Smooth muscle cell of the brain vasculature (primary cell): ENCODE data around the gene IKZF5.

Experiments used
- DNase-seq: peaks from one replicate; pipeline ENCODE4 v3.0.0-alpha.2; 2012; ENCODE audit warnings: low read depth, low spot score

Gene IKZF5

DNA sequence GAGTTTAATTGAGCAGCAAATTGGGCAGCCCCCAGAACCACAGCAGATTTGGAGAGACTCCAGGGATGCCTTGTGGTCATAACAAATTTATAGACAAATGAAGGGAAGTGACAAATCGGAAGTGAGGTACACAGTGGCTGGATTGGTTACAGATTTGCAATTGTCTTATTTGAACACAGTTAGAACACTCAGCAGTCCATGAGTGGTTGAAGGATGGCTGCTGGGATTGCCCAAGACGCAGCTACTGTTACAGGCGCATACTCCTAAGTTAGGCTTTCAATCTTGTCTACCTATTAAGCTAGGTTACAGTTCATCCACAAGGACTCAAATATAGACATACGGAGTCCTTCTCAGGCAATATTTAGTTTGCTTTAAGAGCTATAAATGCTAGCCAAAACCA, 7.6 kb upstream of the IKZF5 start:
- no peak for DNase-seq

DNA sequence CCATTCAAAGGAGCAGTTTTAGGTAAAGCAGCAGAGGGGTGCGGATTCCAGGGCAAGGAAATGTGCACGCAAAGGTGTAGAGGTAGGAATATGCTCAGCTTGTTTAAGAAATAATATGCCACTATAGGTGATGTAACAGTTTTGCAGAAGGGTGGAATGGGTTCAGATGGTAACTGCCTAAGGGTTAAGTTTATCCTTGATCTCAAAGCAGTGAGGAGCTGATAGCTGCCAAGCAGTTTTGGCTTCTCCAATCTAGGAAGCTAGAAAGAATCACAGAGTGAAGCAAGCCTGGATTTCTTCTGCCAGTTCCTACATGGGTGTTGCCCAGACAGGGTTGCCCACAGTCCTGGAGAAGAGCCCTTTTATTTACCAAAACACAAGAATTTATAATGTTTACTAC, 6.2 kb upstream of the IKZF5 start:
- DNase-seq = no peak

DNA sequence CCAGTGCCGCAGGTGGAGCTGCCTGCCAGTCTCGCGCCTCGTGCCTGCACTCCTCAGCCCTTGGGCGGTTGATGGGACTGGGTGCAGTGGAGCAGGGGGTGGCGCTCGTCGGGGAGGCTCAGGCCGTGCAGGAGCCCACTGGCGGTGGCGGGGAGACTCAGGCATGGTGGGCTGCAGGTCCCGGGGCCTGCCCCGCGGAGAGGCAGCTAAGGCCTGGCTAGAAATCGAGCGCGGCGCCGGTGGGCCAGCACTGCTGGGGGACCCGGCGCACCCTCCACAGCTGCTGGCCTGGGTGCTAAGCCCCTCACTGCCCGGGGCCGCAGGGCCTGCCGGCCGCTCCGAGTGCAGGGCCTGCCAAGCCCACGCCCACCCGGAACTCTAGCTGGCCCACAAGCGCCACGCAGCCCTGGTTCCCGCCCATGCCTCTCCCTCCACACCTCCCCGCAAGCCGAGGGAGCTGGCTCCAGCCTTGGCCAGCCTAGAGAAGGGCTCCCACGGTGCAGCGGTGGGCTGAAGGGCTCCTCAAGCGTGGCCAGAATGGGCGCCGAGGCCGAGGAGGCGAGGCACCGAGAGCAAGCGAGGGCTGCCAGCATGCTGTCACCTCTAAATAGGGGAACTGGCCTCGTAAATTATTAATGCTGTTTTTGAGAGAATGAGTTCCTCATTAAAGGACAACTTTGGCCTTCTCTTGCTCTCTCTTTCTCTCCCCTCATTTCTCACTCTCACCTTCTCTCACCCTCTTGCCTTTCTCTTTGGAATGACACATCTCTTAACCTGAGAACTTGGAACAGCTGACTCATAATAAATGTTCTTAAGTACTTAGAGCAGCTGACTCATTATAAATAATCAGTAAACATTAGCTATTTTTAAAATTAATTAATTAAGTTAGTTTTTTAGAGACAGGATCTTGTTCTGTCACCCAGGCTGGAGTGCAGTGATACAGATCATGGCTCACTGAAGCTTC, 5.1 kb upstream of the IKZF5 start:
- DNase-seq = no peak

DNA sequence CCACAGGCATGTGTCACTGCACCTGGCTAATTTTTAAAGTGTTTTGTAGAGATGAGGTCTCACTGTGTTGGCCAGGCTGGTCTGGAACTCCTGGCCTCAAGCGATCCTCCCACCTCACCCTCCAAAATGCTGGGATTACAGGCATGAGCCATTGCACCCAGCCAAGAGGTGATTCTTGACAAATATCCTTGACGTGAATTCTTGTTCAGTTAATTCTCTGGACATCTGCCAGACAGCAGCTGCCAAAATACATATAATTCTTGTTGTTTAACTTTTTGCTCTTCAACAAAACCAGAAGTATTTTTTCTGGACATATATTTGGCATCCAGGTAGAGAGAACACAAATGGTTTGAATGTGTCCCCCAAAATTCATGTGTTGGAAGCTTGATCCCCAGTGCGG, 3.4 kb upstream of the IKZF5 start:
- DNase-seq = no peak

DNA sequence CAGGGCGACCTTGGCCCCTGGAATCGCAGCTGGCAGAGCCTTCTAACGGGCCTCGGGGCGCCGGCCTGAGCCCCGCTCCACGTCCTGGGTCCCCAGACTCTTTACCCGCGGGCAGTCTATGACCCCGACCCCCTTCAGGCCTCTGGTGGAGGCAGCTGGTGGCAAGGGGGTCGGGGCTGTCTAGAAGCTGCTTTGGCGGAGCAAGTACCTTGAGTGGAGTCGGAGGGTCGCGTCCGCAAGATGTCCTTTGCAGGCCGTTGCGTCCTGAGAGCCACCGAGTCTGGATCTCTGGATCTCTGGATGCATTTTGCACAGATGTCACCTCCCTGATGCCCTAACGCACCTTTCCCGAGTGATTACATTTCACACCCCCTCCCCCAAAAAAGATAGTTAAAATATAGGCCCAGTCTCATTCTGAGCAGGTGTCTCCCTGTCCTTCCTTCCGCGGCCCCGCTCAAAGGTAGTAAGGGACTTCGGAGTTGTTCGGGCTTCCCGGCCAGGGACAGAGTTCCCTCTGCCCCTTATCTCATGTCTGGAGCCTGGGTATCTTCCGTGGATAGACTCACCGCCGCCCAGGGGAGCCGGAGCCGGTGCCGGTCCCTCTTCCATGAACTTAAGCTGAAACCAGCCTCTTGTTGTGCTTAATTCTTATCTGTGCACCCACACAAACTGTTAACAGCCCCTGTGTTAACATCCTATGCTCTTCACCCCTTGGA, 668 bp upstream of the IKZF5 start:
- no peak for DNase-seq

DNA sequence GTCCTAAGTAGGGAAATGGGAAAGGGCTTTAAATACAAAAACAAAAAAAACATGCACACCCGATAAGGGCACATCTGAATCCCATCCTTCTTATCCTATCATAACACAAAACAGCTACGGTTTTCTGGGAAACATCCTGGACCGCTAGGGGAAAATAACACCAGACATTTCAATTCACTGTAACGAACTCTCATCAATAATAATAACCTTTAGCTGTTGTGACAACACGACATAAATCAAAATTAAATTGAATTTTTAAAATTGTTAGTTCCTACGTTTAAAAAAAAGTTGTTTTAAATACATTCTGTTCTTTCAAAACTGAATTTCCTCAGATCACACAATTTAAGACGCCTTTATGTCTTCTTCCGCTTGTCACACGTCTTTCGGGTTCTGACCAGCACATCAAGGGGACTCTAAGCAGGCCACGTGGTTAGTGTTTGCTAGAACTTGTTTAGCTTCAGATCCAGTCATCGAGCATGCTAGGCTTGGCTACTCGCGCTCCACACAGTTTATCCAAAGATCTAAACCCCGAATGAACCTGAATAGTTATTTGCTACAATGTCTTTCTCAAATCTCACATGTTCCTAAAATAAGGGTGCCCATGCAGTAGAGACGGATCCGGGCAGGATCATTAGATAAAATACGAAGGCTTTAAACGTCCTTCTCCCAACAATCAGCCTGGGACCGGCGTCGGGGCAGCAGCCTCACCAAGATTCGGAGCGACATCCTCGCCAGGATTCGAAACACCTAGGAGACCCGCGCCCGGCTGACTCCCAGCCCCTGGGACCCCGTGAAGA, 839 bp downstream of the IKZF5 start:
- DNase-seq = no peak

DNA sequence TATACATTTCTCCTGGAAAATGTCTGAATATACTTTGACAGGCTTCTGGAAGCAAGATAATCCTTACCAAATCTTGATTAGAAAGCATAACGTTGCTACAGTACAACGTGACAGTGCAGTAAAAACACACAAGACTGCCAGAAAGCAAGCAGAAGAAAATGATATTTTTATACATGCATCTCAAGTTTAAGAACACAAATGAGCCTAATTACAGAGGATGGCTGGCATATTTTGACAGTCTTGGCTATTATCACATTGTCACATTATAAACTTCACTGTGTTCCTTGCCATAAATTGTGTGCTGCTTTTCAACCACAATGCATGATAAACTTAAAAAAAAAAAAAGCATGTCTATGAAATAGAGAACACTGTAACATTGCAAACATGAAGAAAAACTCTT, 4.3 kb downstream of the IKZF5 start:
- no peak for DNase-seq

DNA sequence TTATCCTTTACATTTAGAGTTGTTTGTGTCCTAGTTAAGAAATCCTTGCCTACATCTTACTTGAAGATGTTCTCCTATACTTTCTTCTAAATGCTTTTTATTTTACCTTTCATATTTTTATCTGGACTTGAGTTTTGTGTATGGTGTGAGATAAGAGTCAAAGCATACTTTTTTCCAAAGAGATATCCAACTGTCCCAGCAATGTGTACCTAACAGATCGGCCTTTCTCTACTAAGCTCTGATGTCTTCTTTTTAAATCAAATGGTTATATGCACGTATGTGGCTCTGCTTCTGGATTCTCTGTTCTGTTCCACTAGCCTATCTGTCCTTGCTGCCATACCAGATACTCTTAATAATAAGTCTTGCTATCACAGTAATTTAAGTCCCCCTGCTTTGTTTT, 7.2 kb downstream of the IKZF5 start:
- DNase-seq = no peak

DNA sequence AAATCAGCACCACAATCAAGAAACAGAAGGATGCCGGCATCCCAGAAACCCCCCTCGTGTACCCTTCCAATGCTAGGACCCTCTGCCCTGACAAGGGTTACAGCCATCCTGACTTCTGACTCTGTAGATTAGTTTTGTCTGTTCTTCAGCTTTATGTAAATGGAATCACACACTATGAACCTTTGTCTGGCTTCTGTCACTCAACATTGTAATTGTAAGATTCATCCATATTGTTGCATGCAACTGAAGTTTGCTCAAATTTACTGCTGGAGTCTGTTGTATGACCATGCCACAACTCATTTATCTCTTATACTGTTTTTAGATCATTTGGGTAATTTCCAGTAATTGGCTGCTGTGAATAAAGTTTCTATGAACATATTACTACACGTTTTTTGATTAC, 8.4 kb downstream of the IKZF5 start:
- DNase-seq = no peak

DNA sequence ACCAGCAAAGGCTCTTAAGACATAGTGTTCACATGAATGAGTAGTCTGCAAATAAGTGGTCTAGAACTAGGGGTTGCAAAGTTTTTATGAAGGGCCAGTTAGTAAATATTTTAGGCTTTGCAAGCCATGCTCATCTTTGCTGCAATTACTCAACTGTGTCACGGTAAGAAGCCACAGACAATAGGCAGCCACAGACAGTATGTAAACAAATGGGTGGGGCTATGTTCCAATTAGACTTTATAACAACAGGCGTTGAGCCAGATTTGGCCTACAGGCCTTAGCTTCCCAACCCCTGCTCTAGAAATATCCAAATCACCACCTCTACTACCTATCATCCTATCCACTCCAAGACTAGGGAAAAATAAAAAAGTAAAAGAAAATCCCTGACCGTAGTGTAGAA, 9.2 kb downstream of the IKZF5 start:
- no peak for DNase-seq

DNA sequence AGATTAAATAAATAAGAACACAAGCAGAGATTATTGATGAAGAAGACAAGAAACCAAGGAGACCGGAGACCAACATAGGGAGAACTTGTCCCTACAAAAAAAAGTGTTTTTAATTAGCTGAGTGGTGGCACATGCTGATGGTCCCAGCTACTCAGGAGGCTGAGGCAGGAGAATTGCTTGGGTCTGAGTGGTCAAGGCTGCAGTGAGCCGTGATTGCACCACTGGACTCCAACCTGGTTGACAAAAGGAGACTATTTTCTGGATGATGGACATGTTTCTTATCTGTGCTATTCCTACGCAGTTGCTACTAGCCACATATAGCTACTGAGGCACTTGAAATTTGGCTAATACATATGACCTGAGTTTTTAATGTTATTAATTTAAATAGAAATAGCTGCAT, 9.7 kb downstream of the IKZF5 start:
- no peak for DNase-seq

DNA sequence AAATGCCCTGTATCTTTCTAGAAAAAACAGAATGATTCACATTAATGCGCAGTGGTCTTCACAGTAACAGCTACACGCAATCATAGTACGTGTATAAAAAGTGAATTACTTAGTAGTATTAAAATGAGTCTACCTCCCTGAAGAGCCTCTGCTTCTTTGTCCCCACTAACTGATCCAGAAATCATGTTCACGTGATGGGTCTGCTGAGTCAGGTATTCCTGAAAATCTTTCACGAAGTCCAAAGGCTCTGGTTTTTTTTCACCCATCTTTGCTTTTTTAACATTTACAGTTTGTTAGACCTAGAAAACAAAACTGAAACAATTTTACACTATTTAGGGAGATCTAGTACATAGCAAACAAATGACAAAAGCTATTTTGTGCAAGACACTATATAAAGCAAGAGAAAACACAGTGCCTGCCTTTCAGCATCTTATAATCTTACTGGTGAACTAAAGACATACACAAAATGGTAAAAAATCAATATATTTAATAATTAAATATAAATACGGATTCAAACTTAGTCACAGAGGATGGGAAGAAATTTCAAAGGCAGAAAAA, 10.2 kb downstream of the IKZF5 start:
- DNase-seq = no peak

DNA sequence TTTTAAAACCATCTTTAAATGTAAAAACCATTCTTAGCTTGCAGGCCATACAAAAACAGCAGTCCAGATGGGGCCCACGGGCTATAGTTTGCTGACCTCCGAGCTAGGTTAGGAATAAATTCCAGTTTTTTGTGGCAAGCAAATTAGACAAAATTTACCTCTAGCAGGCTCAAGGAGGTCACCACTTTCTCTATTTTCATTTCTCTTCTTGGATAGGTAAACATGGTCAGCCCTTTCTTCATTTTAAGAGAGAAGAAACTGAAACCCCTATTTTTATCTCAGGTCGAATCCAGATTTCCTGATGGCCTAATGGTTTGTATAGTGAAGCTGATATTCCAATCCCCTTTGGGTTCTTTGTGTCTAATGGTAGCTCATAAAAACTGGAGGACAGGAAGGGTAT, 10.7 kb downstream of the IKZF5 start:
- DNase-seq = no peak

DNA sequence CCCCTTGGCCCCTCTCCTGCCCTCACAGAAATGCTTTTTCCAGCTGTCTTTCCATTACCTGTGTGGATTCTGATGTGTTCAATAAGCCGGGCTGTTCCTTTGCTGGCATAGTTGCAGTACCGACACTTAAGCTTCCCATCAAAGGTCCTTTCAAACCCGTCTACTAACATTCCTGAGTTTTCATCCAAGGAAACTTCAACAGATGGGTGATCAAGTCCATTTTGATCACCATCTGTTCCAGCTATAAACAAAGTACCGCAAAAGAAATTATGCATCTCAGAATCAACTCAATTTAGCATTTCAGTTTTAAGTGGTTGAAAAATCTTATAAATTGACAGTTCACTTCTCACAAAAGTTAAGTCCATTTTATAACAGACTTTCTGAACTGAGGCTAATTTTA, 12.7 kb downstream of the IKZF5 start:
- DNase-seq = no peak

DNA sequence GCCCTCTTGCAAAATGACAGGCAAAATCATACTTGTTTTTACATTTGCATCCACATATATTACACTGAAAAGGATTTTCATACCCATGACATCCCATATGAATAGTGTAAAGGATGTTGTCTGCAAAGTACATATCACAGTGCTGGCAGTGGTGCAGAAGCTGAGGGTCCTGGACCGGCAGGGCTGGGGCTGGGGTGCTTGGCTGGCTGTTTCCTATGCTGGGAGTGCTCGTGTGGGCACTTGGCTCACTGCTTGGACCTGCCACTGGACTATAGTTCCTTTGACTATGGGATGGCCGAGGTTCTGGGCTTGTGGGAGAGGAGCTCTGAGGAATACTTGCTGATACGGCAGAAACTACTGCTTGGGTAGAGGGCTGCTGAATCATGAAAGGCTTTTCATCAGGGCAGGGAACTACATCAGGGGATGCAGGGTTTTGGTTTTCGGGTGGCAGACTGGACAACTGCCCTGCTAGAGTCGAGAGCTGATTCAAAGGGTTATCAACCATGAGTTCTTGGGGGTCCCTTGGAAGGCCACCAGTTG, 14.7 kb downstream of the IKZF5 start:
- DNase-seq = no peak

DNA sequence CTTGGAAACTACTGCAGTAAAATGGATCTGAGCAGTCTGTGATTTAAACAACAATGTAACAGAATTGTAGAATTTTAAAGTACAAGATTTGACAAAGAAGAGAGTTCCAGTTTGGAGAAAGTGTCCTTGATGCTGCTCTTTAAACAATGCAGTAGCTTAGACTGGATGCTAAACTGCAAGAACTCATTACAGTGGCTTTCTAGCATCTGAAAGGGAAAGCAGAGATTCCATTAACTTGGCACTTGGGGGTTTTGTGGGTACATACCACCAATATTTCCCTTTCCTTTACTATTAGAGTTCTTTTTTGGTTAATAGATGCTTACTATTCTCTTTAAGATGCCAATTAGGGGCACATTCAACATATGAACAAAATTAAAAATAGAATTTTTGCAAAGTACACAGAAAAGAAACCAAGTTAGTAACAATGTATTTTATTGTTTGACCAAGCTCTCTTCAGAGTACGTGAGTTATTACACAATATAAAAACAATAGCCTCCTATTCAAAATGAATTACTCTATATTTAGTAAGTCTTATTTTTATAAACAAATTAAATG, 16.5 kb downstream of the IKZF5 start:
- no peak for DNase-seq

DNA sequence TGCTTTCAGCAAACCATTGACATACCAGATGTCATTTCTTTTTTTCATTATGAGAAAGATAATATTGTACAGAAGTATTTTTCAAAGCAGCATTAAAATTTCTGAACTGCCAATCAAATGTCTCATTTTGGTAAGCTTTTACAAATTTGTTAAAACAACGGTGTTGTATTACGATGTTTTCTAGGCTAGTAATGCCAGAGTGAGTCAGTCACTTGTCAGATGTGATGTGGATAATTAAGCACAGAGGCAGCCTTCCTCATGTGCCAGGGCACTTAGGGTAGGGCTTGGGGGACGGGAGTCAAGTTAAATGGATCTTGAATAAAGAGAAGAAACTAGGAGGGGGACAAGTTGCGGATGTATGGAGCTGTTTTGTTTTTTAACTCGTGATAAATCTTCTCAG, 18.3 kb downstream of the IKZF5 start:
- DNase-seq = no peak

DNA sequence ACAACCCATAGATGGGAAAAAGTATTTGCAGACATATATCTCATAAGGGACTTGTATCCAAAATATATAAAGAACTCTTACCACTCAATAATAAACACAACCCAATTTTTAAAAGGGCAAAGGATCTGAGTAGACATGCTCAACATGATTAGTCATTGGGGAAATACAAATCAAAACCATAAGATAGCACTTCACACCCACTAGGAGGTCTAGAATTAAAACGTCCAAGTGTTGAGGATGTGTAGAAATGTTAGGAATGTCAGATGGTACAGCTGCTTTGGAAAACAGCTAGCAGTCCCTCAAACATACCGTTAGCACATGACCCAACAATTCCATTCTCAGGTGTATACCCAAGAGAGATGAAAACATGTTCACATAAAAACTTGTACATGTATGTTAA, 20.1 kb downstream of the IKZF5 start:
- no peak for DNase-seq

DNA sequence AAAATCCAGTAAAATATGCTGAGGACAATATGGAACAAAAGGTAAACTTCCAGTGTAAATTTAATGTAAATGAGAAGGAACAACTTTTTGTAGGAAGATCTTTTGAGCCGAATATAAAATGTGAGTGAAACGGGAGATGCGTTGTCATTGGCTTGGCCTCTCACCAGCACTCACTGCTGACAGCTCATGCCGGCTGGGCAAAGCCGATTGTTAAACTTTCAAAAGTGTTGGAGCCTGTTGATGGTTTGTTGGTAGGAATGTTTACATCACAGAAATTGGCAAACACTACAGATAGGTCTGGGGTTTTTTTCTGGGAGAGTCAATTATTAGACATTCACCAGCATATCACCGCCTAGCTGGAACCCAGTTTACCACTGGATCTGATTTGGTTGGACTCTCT, 22.3 kb downstream of the IKZF5 start:
- DNase-seq = no peak

DNA sequence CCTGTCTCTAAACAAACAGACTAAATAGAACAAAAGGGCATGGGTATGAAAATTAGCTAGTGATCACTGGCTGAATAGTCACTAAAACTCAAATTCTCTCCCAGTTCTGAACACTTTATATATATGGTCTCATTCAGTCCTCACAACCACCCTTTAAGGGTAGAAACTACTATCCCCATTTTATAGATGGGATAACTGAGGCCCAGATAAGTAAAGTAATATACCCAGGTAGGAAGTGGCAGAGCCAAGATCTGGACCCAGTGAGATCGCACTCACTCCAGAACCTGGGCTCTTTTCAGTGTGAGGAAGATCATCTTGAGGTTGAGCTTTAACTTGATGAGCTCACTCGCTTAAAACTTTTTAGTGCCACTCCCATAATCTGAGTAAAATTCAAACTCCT, 23.9 kb downstream of the IKZF5 start:
- no peak for DNase-seq

DNA sequence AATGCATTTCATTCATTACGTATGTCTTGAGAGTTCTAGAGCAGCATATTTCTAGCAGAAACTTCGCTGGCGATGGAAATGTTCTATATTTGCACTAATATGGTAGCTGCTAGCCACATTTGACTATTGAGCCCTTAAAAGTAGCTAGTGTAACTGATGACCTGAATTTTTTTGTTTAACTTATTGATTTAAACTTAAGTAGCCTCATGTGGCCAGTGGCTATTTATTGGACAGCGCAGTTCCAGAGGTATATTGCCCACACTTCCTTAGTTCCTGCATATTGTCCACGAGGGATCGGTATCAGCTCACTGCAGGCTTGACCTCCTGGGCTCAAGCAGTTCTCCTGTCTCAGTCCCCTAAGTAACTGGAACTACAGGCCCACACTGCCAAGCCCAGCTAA, 24.7 kb downstream of the IKZF5 start:
- DNase-seq = no peak
